DND-41 (cell line): Measurements from ENCODE around the gene CDC7.

Experiments used
- ATAC-seq: fragments of 200-7000 bp; cut with Tn5 transposase; 3 replicates; pipeline ENCODE4 v1.9.1; 2021; ENCODE audit warnings: low read depth; ENCODE audit not compliant: insufficient read depth
- DNase-seq: peaks from one replicate; pipeline ENCODE4 v3.0.0-alpha.2; 2020
- H2AFZ ChIP-seq: 2 replicates; pipeline ENCODE4 v1.6.0; 2012; ENCODE audit warnings: low read depth, low read length
- H3K27ac ChIP-seq: 2 replicates; pipeline ENCODE4 v1.5.1; 2012; ENCODE audit warnings: low read length, inconsistent platforms
- H3K27me3 ChIP-seq: fragments of 200-600 bp; sonication (generic); 2 replicates; pipeline ENCODE4 v1.6.0; 2012; ENCODE audit warnings: low read length, mild to moderate bottlenecking, inconsistent platforms; ENCODE audit not compliant: insufficient read depth, poor library complexity
- H3K36me3 ChIP-seq: 2 replicates; pipeline ENCODE4 v1.5.1; 2012; ENCODE audit warnings: low read length, inconsistent platforms; ENCODE audit not compliant: insufficient read depth
- H3K4me1 ChIP-seq: 2 replicates; pipeline ENCODE4 v1.5.1; 2012; ENCODE audit warnings: mild to moderate bottlenecking, low read length; ENCODE audit not compliant: insufficient read depth
- H3K4me2 ChIP-seq: 2 replicates; pipeline ENCODE4 v1.6.0; 2012; ENCODE audit warnings: mild to moderate bottlenecking, moderate library complexity, low read length, inconsistent platforms; ENCODE audit not compliant: insufficient read depth
- H3K4me3 ChIP-seq, 2 experiments: fragments of 200-600 bp in 1 of 2; shearing (Covaris generic) in 1 of 2; 2 replicates each; pipeline ENCODE4 v1.5.1; 2012 to 2016; ENCODE audit warnings: inconsistent platforms in 2 of 2, low read length in 2 of 2, mild to moderate bottlenecking in 2 of 2, low read depth in 1 of 2, moderate library complexity in 1 of 2
- H3K79me2 ChIP-seq: 2 replicates; pipeline ENCODE4 v1.6.0; 2012; ENCODE audit warnings: low read length, inconsistent platforms; ENCODE audit not compliant: insufficient read depth
- H3K9ac ChIP-seq: 2 replicates; pipeline ENCODE4 v1.6.0; 2012; ENCODE audit warnings: low read depth, mild to moderate bottlenecking, inconsistent platforms, low read length, moderate library complexity
- H3K9me3 ChIP-seq: 2 replicates; pipeline ENCODE4 v1.5.1; 2012; ENCODE audit warnings: low read length, moderate library complexity, mild to moderate bottlenecking, inconsistent platforms; ENCODE audit not compliant: insufficient read depth, severe bottlenecking
- H4K20me1 ChIP-seq: 2 replicates; pipeline ENCODE4 v1.6.0; 2012; ENCODE audit warnings: low read length; ENCODE audit not compliant: insufficient read depth
- EZH2 ChIP-seq: IDR thresholded peaks from 3 replicates; pipeline ENCODE4 v1.6.1; 2012; ENCODE audit warnings: borderline replicate concordance, low read depth, mild to moderate bottlenecking, moderate library complexity, low read length, inconsistent platforms; ENCODE audit not compliant: severe bottlenecking
- TF ChIP-seq, protein P1 (sequence below): IDR thresholded peaks from 2 replicates; pipeline ENCODE4 v1.5.1; 2012; ENCODE audit warnings: borderline replicate concordance, low read length, moderate library complexity, mild to moderate bottlenecking; ENCODE audit not compliant: poor library complexity, severe bottlenecking; ENCODE audit errors: extremely low read depth

Gene CDC7

DNA sequence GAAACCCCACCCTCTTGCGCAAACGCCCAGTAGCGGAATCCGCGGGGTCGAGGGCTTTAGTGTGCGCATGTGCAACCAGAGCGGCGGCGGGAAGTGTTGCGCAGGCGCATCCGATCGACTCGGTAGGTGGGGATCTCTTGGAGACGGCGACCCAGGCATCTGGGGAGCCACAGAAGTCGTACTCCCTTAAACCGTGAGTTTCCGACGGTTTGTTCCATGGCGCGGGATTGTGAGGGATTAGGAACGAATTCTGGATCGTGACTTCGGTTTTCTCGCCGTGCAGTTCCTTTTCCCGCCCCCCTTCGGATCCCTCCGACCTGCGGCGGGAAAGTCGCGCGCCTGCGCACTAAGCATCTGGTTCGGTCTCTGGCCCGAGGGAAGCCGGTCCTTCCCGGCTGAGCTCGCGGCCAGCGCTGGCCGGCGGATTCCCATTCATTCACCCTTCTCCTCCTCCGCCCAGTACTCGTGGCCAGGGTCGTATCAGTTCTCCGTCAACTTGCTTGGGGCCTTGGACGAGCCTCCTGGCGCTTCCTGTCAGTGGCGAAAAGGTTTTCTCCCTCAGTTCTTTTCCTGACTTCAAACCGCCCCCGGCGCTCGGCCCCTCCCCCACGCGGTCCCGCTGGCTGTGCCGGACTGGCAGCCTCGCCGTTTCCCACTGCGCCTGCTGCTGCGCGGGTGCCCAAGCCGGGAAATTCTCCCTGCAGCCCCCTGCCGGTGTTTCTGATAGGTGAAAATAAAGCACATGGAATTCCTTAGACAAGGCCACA, at the start of gene CDC7:
Gene CDC7 (plus strand): TSS at position 96 of the 767 bp plus-strand sequence. CDS start 866 bp downstream, outside the sequence.
- H3K27me3 ChIP-seq, result no peaks in the 10 kb centered on the region
- H3K4me1 ChIP-seq, result peaks cover 51% of the 10 kb centered on the region
- H2AFZ ChIP-seq, result peak within 1 kb of the TSS; percentile 87
- peaks cover 27% of the 10 kb centered on the region for H3K36me3 ChIP-seq
- peak; percentile 93 for DNase-seq
- peak within 1 kb of the TSS; percentile 85 for H3K9ac ChIP-seq
- H3K4me3 ChIP-seq, result peak within 1 kb of the TSS; percentile 71 to 79
- peak; percentile 76 for ATAC-seq
- TF ChIP-seq, protein P1, sequence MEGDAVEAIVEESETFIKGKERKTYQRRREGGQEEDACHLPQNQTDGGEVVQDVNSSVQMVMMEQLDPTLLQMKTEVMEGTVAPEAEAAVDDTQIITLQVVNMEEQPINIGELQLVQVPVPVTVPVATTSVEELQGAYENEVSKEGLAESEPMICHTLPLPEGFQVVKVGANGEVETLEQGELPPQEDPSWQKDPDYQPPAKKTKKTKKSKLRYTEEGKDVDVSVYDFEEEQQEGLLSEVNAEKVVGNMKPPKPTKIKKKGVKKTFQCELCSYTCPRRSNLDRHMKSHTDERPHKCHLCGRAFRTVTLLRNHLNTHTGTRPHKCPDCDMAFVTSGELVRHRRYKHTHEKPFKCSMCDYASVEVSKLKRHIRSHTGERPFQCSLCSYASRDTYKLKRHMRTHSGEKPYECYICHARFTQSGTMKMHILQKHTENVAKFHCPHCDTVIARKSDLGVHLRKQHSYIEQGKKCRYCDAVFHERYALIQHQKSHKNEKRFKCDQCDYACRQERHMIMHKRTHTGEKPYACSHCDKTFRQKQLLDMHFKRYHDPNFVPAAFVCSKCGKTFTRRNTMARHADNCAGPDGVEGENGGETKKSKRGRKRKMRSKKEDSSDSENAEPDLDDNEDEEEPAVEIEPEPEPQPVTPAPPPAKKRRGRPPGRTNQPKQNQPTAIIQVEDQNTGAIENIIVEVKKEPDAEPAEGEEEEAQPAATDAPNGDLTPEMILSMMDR, result peak; percentile 59
- TF ChIP-seq EZH2, result no peak
- H3K4me2 ChIP-seq, result peak within 1 kb of the TSS; percentile 72
- peaks cover 23% of the 10 kb centered on the region; the same call in 1 of the 2 replicates for H4K20me1 ChIP-seq
- H3K9me3 ChIP-seq, result no peaks in the 10 kb centered on the region
- H3K79me2 ChIP-seq, result peaks cover 52% of the 10 kb centered on the region
- H3K27ac ChIP-seq, result peak within 1 kb of the TSS; percentile 85

DNA sequence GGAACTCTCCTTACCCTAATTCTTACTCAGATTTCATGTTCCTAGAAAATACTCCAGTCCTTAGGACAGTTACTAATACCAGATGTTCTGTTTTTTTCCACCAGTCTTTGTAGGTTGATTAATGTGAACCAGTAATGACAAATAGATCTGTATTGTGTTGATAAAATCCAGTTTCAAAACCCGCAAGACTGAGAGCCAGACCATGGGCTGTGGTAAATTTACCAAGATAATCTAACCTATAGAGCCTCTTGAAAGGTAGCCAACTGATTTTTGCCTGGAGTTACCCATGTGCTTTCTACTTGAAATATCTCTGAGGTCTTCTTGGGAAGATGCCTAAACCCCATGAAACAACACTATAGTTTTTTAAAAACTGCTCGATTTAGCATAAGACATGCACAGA, 46.5 kb upstream of the CDC7 start:
- no peak for TF ChIP-seq EZH2
- TF ChIP-seq, protein P1, result no peak
- no peaks in the 10 kb centered on the region for H3K9me3 ChIP-seq
- no peak for DNase-seq
- ATAC-seq, result no peak
- no peak overlapping the region for H3K27ac ChIP-seq
- H3K79me2 ChIP-seq, result no peaks in the 10 kb centered on the region
- H3K4me3 ChIP-seq, result no peak overlapping the region
- no peaks in the 10 kb centered on the region for H4K20me1 ChIP-seq
- H3K27me3 ChIP-seq, result no peaks in the 10 kb centered on the region
- no peaks in the 10 kb centered on the region for H3K4me1 ChIP-seq
- H3K9ac ChIP-seq, result no peak overlapping the region
- H2AFZ ChIP-seq, result no peak overlapping the region
- no peak overlapping the region for H3K4me2 ChIP-seq
- H3K36me3 ChIP-seq, result no peaks in the 10 kb centered on the region

DNA sequence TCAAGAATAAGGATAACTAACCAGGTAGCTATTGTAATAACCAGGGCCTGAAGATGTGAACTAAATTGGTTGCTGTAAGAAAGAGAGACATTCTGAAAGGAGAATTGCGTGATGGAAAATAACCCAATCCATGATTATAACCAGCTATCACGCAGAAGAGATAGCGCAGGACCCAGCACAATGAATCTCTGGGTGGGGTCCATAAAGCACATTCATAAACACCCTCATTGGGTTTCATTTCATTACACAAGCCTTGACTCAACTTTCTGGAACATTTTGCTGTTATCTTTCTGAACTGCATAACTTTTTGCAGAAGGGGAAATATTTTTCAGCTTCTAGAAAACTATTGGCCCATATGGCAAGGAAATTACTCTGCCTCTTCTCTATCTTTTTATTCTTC, 45.3 kb upstream of the CDC7 start:
- Histone ChIP-seq H3K36me3 (no peaks in the 10 kb centered on the region), H3K4me1 (no peaks in the 10 kb centered on the region), H3K9me3 (no peaks in the 10 kb centered on the region), H3K79me2 (no peaks in the 10 kb centered on the region), H3K4me3 (no peak overlapping the region), H3K9ac (no peak overlapping the region), H4K20me1 (no peaks in the 10 kb centered on the region), H3K27me3 (no peaks in the 10 kb centered on the region), H3K27ac (no peak overlapping the region), H3K4me2 (no peak overlapping the region), H2AFZ (no peak overlapping the region)
- ATAC-seq (no peak), DNase-seq (no peak)
- TF ChIP-seq EZH2, result no peak
- TF ChIP-seq, protein P1, result no peak
